Chondrocyte (in vitro differentiated cells): ENCODE measurements around the gene MSMO1. TPM values are rescaled to one million over a fixed set of nuclear protein-coding genes. Genes with fewer than 3 reads are reported as not detected.

ENCODE experiments used
- DNase-seq: peaks from one replicate; pipeline ENCODE4 v3.0.0; 2021; ENCODE audit warnings: mixed read lengths, low spot score
- H3K27ac Mint-ChIP-seq: one replicate; pipeline ENCODE4 v1.8.0; 2021; ENCODE audit warnings: mild to moderate bottlenecking, moderate library complexity, mixed read lengths; ENCODE audit not compliant: unreplicated experiment
- H3K27me3 Mint-ChIP-seq: 2 replicates; pipeline ENCODE4 v1.8.0; 2021; ENCODE audit warnings: low read depth, mixed read lengths
- H3K36me3 Mint-ChIP-seq: 2 replicates; pipeline ENCODE4 v1.8.0; 2021; ENCODE audit warnings: low read depth, mixed read lengths
- H3K4me1 Mint-ChIP-seq: 2 replicates; pipeline ENCODE4 v1.8.0; 2021; ENCODE audit warnings: low read depth, mild to moderate bottlenecking, mixed read lengths
- H3K4me3 Mint-ChIP-seq: one replicate; pipeline ENCODE4 v1.8.0; 2021; ENCODE audit warnings: mild to moderate bottlenecking, moderate library complexity, mixed read lengths; ENCODE audit not compliant: unreplicated experiment
- H3K9me3 Mint-ChIP-seq: 2 replicates; pipeline ENCODE4 v1.8.0; 2021; ENCODE audit warnings: low read depth, mixed read lengths
- CTCF ChIP-seq: fragments of 200-600 bp; sonication (generic); IDR thresholded peaks from 2 replicates; pipeline ENCODE4 v1.5.0; 2021; ENCODE audit warnings: antibody characterized with exemption, mild to moderate bottlenecking, moderate library complexity
- microRNA-seq: library from miRNA; unstranded; fragments of <30 nt; microRNA quantifications from one replicate; pipeline ENCODE4 v1.2.0, GENCODE V29; 2020; ENCODE audit warnings: borderline number of aligned reads
- total RNA-seq: library from RNA; stranded (reverse); gene quantifications from 3 replicates; pipeline ENCODE4 v1.2.1, GENCODE V29; 2021

Gene MSMO1
- total RNA-seq, 1 donor from 2014 or later: 83.3 TPM

DNA sequence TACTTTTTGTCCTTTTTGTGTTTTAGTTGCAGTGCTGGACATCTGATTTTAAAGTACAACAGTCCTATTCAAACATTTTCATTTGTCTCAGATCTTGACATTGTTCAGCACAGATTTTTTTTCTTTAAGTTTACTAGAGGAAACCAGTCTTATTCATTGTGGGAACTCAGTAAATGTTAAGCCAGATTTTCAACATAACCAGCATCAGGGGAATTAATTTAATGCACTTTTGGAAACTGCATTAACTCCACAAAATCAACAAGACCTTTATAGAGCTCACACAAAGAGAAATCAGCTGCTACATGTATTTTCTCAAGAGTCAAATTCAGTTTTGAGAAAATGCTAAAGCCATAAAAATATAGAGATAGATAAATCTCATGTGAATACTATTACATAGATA, 61.3 kb downstream of the MSMO1 start:
- no peak for DNase-seq
- Mint-ChIP-seq H3K4me3 (no peak overlapping the region), H3K4me1 (peaks cover 68% of the 10 kb centered on the region), H3K27ac (no peak overlapping the region), H3K9me3 (no peaks in the 10 kb centered on the region), H3K27me3 (no peaks in the 10 kb centered on the region), H3K36me3 (no peaks in the 10 kb centered on the region)
- no peak for TF ChIP-seq CTCF

Small RNAs within 50 kb of the gene (microRNA-seq; reads per million reads assigned to microRNA genes)
- not detected for gene MIR578

Other genes starting within 250 kb of the MSMO1 start
- 13.0 to 14.0 TPM (median 13.6 TPM) in 3 replicates for gene TMEM192, start 214.8 kb upstream of the MSMO1 start, total RNA-seq
- gene KLHL2, start 120.1 kb upstream of the MSMO1 start, total RNA-seq: 14.3 to 19.3 TPM (median 16.0 TPM) in 3 replicates
- gene CPE, start 51.3 kb downstream of the MSMO1 start, total RNA-seq: 269 to 284 TPM (median 275 TPM) in 3 replicates